ENCODE results near the gene PAK5. TPM values are rescaled to one million over a fixed set of nuclear protein-coding genes. Genes with fewer than 3 reads are reported as not detected.

The PAK5 gene
- total and polyA plus RNA-seq, 4 donors, result 0.02 to 0.17 (median 0.04) TPM; not detected in 1

- TF ChIP-seq NR2F2 (IDR thresholded peaks at IDR 0.05) (no peak), HNF4A (conservative IDR thresholded peaks at IDR 0.05) (no peak), MAX (IDR thresholded peaks at IDR 0.05) (no peak), TAF1 (conservative IDR thresholded peaks at IDR 0.05) (no peak)
Measured at GRCh38 chr20:9573335-9574151, 265.3 kb downstream of the PAK5 start (continued).

DNA sequence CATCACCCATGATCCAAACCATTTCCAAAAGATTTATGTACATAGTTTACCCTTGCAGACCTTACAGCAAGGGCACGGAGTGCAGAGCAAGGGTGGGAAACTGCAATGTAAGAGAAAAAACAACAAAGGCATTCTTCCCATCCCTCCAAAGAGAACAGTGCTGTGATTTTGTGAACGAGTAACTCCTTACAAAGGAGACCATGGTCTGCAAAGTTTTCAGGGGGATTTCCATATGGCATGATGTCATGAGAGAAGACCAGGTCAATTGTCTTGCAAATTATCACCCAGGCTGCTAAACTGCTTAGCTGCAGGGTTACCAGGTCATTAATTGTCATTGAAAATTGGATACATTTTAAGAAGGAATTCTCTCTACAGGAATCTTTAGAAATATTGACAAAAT is 266.2 kb downstream of the PAK5 start:
- Histone ChIP-seq H3K9ac (ENCODE audit: low read depth in 1 of 2, low read length in 2 of 2) (no peak overlapping the region), H3K27ac (ENCODE audit: low read depth in 1 of 2, low read length in 2 of 2) (no peak overlapping the region), H3K4me3 (ENCODE audit: low read depth in 1 of 3, low read length in 3 of 3) (no peak overlapping the region), H3K9me3 (ENCODE audit: control insufficient read depth in 4 of 4, low read length in 3 of 4) (peaks cover 0 to 4% (median 0%) of the 10 kb centered on the region in 4 donors), H3K27me3 (ENCODE audit: control insufficient read depth in 4 of 4, insufficient read depth in 4 of 4, low read length in 3 of 4) (peaks cover 0 to 9% (median 0%) of the 10 kb centered on the region in 4 donors), H3K36me3 (ENCODE audit: control insufficient read depth in 4 of 4, insufficient read depth in 3 of 4, low read depth in 1 of 4, low read length in 3 of 4) (no peaks in the 10 kb centered on the region), H3K4me1 (ENCODE audit: control insufficient read depth in 4 of 4, insufficient read depth in 4 of 4, low read length in 3 of 4) (no peaks in the 10 kb centered on the region)
- TF ChIP-seq GABPA (IDR thresholded peaks at IDR 0.05 in 1 of 2, conservative IDR thresholded peaks at IDR 0.05 in 1 of 2), result no peak
- TF ChIP-seq MAX (IDR thresholded peaks at IDR 0.05), result no peak
- TF ChIP-seq EGR1 (IDR thresholded peaks at IDR 0.05; ENCODE audit: low read depth in 2 of 2), result no peak
- no peak for TF ChIP-seq FOXA1 (IDR thresholded peaks at IDR 0.05)
- no peak for TF ChIP-seq JUND (IDR thresholded peaks at IDR 0.05)
- no peak for TF ChIP-seq FOXA2 (IDR thresholded peaks at IDR 0.05)
- no peak for TF ChIP-seq SP1 (IDR thresholded peaks at IDR 0.05)
- TF ChIP-seq ZBTB33 (IDR thresholded peaks at IDR 0.05), result no peak
- no peak for TF ChIP-seq HNF4G (IDR thresholded peaks at IDR 0.05)
- TF ChIP-seq ATF3 (IDR thresholded peaks at IDR 0.05), result no peak
- no peak for TF ChIP-seq HNF4A (conservative IDR thresholded peaks at IDR 0.05)
- TF ChIP-seq, protein P1, sequence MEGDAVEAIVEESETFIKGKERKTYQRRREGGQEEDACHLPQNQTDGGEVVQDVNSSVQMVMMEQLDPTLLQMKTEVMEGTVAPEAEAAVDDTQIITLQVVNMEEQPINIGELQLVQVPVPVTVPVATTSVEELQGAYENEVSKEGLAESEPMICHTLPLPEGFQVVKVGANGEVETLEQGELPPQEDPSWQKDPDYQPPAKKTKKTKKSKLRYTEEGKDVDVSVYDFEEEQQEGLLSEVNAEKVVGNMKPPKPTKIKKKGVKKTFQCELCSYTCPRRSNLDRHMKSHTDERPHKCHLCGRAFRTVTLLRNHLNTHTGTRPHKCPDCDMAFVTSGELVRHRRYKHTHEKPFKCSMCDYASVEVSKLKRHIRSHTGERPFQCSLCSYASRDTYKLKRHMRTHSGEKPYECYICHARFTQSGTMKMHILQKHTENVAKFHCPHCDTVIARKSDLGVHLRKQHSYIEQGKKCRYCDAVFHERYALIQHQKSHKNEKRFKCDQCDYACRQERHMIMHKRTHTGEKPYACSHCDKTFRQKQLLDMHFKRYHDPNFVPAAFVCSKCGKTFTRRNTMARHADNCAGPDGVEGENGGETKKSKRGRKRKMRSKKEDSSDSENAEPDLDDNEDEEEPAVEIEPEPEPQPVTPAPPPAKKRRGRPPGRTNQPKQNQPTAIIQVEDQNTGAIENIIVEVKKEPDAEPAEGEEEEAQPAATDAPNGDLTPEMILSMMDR (IDR thresholded peaks at IDR 0.05; ENCODE audit: low read depth, low read length, missing input control), result no peak
- no peak for TF ChIP-seq NR2F2 (IDR thresholded peaks at IDR 0.05)
- TF ChIP-seq YY1 (IDR thresholded peaks at IDR 0.05), result no peak
- TF ChIP-seq TAF1 (conservative IDR thresholded peaks at IDR 0.05), result no peak
- no peak for TF ChIP-seq RAD21 (IDR thresholded peaks at IDR 0.05)
- no peak for TF ChIP-seq REST (IDR thresholded peaks at IDR 0.05)
- no peak for TF ChIP-seq RXRA (IDR thresholded peaks at IDR 0.05)
- DNase-seq (ENCODE audit: low spot score), result no peak
- 12% methylated on average over 2 of the region's 2 CpGs for WGBS
